Tibial nerve (tissue), 4 donors: ENCODE results near the gene AMDHD2. TPM values are rescaled to one million over a fixed set of nuclear protein-coding genes. Genes with fewer than 3 reads are reported as not detected.

ENCODE experiments used
- DNase-seq, 2 donors: peaks; one replicate each; pipeline ENCODE4 v3.0.0-alpha.2; 2019; ENCODE audit warnings: low spot score in 2 of 2
- H3K27ac ChIP-seq, 4 donors: fragments of 200-600 bp; sonication (generic) in 3 of 4; one replicate each; pipeline ENCODE4 v1.5.1; 2017 to 2019; ENCODE audit warnings: mild to moderate bottlenecking in 1 of 4
- H3K27me3 ChIP-seq, 2 donors: fragments of 200-600 bp; sonication (generic) in 1 of 2; one replicate each; pipeline versions ENCODE4 v1.5.1 to v1.6.0; 2017 to 2019
- H3K36me3 ChIP-seq, 3 donors: fragments of 200-600 bp; sonication (generic); one replicate each; pipeline ENCODE4 v1.5.1; 2018 to 2019
- H3K4me1 ChIP-seq, 4 donors: fragments of 200-600 bp; sonication (generic) in 3 of 4; one replicate each; pipeline ENCODE4 v1.5.1; 2017 to 2019
- H3K4me3 ChIP-seq, 4 donors: fragments of 200-600 bp; sonication (generic) in 3 of 4; one replicate each; pipeline ENCODE4 v1.5.1; 2017 to 2019; ENCODE audit warnings: mild to moderate bottlenecking in 1 of 4, moderate library complexity in 1 of 4
- H3K9me3 ChIP-seq, 4 donors: fragments of 200-600 bp; sonication (generic) in 3 of 4; one replicate each; pipeline ENCODE4 v1.5.1; 2017 to 2019
- CTCF ChIP-seq, 5 experiments: fragments of 200-600 bp in 3 of 5; fragments of 450-650 bp in 2 of 5; sonication (generic) in 3 of 5; IDR thresholded peaks; one replicate each; pipeline ENCODE4 v1.5.1; 2016 to 2019; ENCODE audit warnings: antibody characterized with exemption in 5 of 5, mild to moderate bottlenecking in 3 of 5, moderate library complexity in 2 of 5
- EP300 ChIP-seq, 2 donors: sonication (generic); formaldehyde crosslinking; IDR thresholded peaks; one replicate each; pipeline ENCODE4 v1.6.1; 2017; ENCODE audit warnings: antibody characterized with exemption in 2 of 2, mild to moderate bottlenecking in 1 of 2
- POLR2A ChIP-seq, 2 donors: fragments of 450-650 bp; IDR thresholded peaks; one replicate each; pipeline ENCODE4 v1.6.1; 2017; ENCODE audit warnings: antibody characterized with exemption in 2 of 2, mild to moderate bottlenecking in 2 of 2, moderate library complexity in 2 of 2
- WGBS, 2 donors: methylation state at CpG; one replicate each; pipeline ENCODE4 v1.1.5; 2018; 5-methylcytosine and 5-hydroxymethylcytosine counted together
- total RNA-seq, 4 donors: library from RNA; depleted of rRNA; stranded (reverse); fragments of >200 nt; gene quantifications; one replicate each; pipeline ENCODE4 v1.1.0, GENCODE V29; 2016

AMDHD2 gene
- total RNA-seq, 4 donors from 2014 or later = 40.4 to 64.5 (median 55.2) TPM

DNA sequence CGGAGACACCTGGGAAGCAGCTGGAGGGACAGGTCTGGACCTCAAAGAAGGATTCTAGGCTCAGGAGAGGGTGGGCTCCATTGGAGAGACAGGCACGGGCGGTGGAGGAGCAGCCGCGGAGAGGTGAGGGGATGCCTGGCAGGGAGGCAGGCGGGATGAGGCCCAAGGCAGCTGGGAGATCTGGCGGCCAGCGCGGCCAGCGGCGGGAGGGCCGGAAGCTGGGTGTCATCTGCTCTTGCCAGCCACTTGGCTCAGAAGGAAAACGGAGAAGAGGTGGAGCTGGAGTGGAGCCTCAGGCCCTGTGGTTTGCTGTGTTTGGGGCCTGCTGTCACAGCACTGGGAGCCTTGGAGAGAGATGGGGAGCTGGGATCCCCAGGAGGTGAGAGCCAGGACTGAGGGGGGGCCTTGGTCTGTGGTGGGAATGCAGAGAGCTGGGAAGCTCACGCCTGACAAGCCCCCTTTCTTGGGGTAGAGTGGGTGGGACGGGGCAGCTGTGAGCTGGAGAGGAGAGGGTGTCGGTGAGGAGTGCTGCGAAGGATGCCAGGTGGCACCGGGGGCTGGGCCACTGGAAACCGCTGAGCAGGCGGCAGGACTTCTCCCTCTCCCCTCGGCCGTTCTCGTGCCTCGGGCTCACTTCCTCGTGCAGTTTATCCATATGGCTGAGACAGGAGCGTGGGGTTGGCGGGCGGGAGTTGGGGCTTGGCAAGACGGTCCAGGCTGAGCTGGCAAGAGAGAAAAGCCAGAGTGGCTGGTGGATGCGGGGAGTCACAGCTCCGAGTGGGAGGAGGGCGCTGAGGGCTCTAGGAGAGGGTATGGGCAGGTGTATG lies 37.2 kb upstream of the AMDHD2 start:
- peaks cover 0 to 7% (median 0%) of the 10 kb centered on the region in 3 donors for H3K36me3 ChIP-seq

DNA sequence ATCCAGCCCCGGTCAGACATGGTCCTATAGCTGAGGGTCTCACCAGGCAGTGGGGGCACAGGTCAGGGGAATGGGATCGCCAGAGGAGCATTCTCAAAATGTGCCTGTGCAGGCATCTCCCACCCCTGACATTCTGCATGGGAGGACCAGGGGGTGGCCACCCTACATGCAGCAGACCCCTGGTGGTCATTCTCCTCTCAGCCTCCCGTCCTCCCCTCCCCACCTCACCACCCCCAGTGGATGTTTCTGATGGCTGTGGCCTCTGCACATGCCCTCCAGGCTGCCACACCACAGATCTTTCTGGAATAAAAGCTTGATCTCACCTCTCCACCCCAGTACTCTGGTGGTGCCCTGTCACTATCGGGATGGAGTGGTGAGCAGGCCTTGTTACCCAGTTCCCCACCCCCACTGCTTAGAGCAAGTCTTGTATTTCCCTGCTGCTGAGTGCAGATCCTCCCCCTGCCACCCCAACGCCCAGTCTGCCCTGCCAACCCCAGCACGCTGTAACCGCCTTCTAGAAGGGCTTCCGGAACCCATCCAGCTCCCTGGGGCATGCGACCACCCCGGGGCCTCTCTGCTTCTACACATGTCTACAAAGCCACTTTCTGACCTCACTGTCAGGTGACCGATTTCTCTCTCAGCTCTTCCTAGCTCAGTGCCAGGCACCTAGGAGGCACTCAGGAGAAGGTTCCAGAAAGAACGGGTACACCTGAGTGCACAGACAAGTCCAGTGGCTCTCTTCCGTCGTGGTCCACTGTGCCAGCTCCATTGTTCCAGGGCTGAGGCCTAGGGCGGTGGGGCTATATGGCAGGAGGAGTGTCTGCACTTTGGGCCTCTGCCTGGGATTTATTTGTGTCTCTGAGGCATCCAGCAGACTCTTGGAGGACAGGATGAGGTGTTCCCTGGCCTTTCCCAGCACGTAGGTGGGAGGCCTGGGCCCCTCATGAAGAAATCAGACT lies 36.0 kb upstream of the AMDHD2 start:
- Histone ChIP-seq H3K4me3 (no peak overlapping the region), H3K9me3 (no peaks in the 10 kb centered on the region), H3K36me3 (peaks cover 0 to 5% (median 0%) of the 10 kb centered on the region in 3 donors), H3K27me3 (no peaks in the 10 kb centered on the region), H3K27ac (no peak overlapping the region), H3K4me1 (peaks cover 0 to 40% (median 9%) of the 10 kb centered on the region in 4 donors)
- DNase-seq = no peak
- WGBS, 2 donors = 84 to 90% methylated on average over 16 of the region's 16 CpGs
- TF ChIP-seq POLR2A (IDR thresholded peaks at IDR 0.05) (no peak), EP300 (IDR thresholded peaks at IDR 0.05) (no peak), CTCF (IDR thresholded peaks at IDR 0.05) (no peak)

More for the DNA sequence above, 37.2 kb upstream of the AMDHD2 start:
- H3K27ac ChIP-seq = peak overlapping the region in 3 of 4 donors; percentile 23 to 70 (median 61)
- H3K27me3 ChIP-seq = no peaks in the 10 kb centered on the region
- H3K4me3 ChIP-seq = peak overlapping the region in 2 of 4 donors; percentile 21 to 33
- peaks cover 0 to 40% (median 9%) of the 10 kb centered on the region in 4 donors for H3K4me1 ChIP-seq
- no peaks in the 10 kb centered on the region for H3K9me3 ChIP-seq
- 52 to 57% methylated on average over 32 of the region's 32 CpGs for WGBS, 2 donors
- TF ChIP-seq EP300 (IDR thresholded peaks at IDR 0.05) (peak in 1 of 2 donors; percentile 30), CTCF (IDR thresholded peaks at IDR 0.05) (no peak), POLR2A (IDR thresholded peaks at IDR 0.05) (no peak)
- DNase-seq = peak; percentile 55 to 59

- WGBS, 2 donors = 85 to 89% methylated on average over 13 of the region's 13 CpGs
- no peak for TF ChIP-seq EP300 (IDR thresholded peaks at IDR 0.05)
- no peak for TF ChIP-seq POLR2A (IDR thresholded peaks at IDR 0.05)
- no peak for TF ChIP-seq CTCF (IDR thresholded peaks at IDR 0.05)
- Histone ChIP-seq H3K36me3 (no peaks in the 10 kb centered on the region), H3K4me1 (peaks cover 0 to 40% (median 9%) of the 10 kb centered on the region in 4 donors), H3K4me3 (no peak overlapping the region), H3K27me3 (no peaks in the 10 kb centered on the region), H3K27ac (no peak overlapping the region), H3K9me3 (no peaks in the 10 kb centered on the region)
- no peak for DNase-seq
Observed at GRCh38 chr16:2484898-2485508, 35.2 kb upstream of the AMDHD2 start.

DNA sequence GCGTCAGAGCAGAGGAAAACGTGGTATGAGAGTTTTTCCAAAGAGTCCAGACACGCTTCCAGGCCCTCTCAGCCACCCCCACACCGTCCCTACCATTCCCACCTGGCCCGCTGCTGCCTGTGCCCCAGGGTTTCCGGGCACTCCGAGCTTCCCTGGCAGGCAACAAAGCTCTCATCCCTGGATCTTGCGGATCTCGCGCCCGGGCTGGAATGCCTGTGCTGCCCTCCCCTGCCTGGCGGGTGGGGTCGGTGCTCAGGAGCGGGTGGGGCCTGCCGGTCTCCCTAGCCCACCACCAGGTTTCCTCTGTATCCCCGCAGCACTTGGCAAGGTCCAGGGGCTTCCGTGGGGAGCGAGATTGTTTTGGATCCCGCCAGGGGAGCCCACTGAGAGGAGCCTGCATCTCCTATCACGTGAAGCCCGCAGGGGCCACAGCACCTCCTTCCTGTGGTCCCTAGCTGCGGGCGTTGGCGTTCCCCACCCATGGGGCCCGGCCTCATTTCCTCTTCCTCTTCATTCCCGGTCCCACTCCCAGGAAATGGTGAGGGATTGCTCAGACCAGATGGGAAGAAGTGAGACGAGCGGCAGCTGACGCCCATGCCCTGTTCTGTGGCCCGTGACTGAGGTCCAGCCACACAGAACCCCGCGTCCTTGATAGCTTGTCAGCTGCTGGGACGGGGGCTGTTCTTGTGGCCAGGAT lies 34.2 kb upstream of the AMDHD2 start:
- TF ChIP-seq CTCF (IDR thresholded peaks at IDR 0.05) = no peak
- TF ChIP-seq POLR2A (IDR thresholded peaks at IDR 0.05) = no peak
- no peak for TF ChIP-seq EP300 (IDR thresholded peaks at IDR 0.05)
- H3K27ac ChIP-seq = peak overlapping the region in 1 of 4 donors; percentile 13
- peaks cover 0 to 40% (median 9%) of the 10 kb centered on the region in 4 donors for H3K4me1 ChIP-seq

More for the DNA sequence above, 34.2 kb upstream of the AMDHD2 start:
- no peaks in the 10 kb centered on the region for H3K27me3 ChIP-seq
- no peak overlapping the region for H3K4me3 ChIP-seq
- H3K9me3 ChIP-seq = no peaks in the 10 kb centered on the region
- no peak for DNase-seq
- peaks cover 0 to 7% (median 0%) of the 10 kb centered on the region in 3 donors for H3K36me3 ChIP-seq
- WGBS, 2 donors = 67 to 68% methylated on average over 21 to 24 of the region's 33 CpGs
